ENCODE results near the gene PARD3.

Gene PARD3

DNA sequence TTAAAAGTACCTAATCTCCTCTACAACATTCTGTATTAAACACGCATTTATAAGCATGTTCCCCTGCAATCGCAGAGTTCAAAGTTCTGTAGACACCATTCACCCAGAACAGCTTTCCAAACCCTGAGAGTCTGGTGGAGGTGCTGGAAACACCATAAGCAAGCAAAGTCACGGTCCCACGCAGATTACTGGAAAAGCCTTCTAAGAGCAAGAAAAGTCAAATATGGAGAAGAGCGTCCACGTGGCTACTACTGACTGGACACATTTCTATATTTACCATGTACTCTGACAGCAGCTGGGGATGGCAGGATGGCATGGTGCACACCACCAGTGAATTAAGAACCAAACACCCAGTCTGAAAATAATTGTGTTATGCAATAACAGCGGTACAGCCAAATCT, 97.7 kb downstream of the PARD3 start:
- Histone ChIP-seq H3K9me2 (replicated peaks; ENCODE audit: insufficient read depth, low read length) (no peaks in the 10 kb centered on the region), H3K4me3 (ENCODE audit: insufficient read depth, low read length, poor library complexity, severe bottlenecking) (no peak overlapping the region), H3K4me2 (ENCODE audit: low read depth, low read length, poor library complexity, severe bottlenecking) (no peak overlapping the region), H3K27ac (ENCODE audit: low read depth, low read length) (no peak overlapping the region), H3F3A (ENCODE audit: insufficient read depth) (no peaks in the 10 kb centered on the region), H3K9ac (ENCODE audit: low read length) (no peak overlapping the region), H3K9me3 (ENCODE audit: insufficient read depth, low read length) (no peaks in the 10 kb centered on the region), H3K36me3 (ENCODE audit: low read length) (no peaks in the 10 kb centered on the region), H3K27me3 (ENCODE audit: low read length) (no peaks in the 10 kb centered on the region), H3K79me2 (ENCODE audit: insufficient read depth, low read length) (no peaks in the 10 kb centered on the region), H2AFZ (ENCODE audit: low read depth, low read length, severe bottlenecking) (no peak overlapping the region), H4K20me1 (ENCODE audit: low read depth, low read length) (no peaks in the 10 kb centered on the region)
- TF ChIP-seq CTCF (IDR thresholded peaks at IDR 0.05; ENCODE audit: insufficient read depth, low read length, poor library complexity, severe bottlenecking), result no peak
- no peak for TF ChIP-seq EZH2phosphoT487 (conservative IDR thresholded peaks at IDR 0.05; ENCODE audit: low read length)

DNA sequence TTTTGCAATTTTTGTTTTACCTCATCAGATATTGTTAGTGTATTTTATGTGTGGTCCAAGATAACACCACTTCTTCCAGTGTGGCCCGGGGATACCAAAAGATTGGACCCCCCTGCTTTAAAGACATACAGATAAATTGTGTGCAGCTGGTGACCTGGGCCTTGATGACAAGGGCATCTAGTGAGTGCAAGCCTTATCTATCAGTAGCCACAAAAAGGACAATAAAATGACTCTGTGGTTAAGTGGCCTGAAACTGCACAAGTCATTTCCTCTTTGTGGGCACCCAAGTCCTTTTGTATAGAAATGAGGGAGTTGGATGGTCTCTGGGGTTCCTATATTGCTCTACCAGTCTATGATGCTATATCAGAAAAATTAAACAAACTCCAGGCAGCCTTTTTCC, 98.1 kb downstream of the PARD3 start:
- H3K36me3 ChIP-seq (ENCODE audit: low read length), result no peaks in the 10 kb centered on the region
- no peak overlapping the region for H3K4me3 ChIP-seq (ENCODE audit: insufficient read depth, low read length, poor library complexity, severe bottlenecking)
- H3K79me2 ChIP-seq (ENCODE audit: insufficient read depth, low read length), result no peaks in the 10 kb centered on the region
- H4K20me1 ChIP-seq (ENCODE audit: low read depth, low read length), result no peaks in the 10 kb centered on the region
- no peaks in the 10 kb centered on the region for H3K9me2 ChIP-seq (replicated peaks; ENCODE audit: insufficient read depth, low read length)
- H3F3A ChIP-seq (ENCODE audit: insufficient read depth), result no peaks in the 10 kb centered on the region
- no peak for TF ChIP-seq CTCF (IDR thresholded peaks at IDR 0.05; ENCODE audit: insufficient read depth, low read length, poor library complexity, severe bottlenecking)
- no peak for TF ChIP-seq EZH2phosphoT487 (conservative IDR thresholded peaks at IDR 0.05; ENCODE audit: low read length)
- H3K9ac ChIP-seq (ENCODE audit: low read length), result no peak overlapping the region
- no peaks in the 10 kb centered on the region for H3K27me3 ChIP-seq (ENCODE audit: low read length)
- no peak overlapping the region for H2AFZ ChIP-seq (ENCODE audit: low read depth, low read length, severe bottlenecking)
- H3K27ac ChIP-seq (ENCODE audit: low read depth, low read length), result no peak overlapping the region
- no peak overlapping the region for H3K4me2 ChIP-seq (ENCODE audit: low read depth, low read length, poor library complexity, severe bottlenecking)
- H3K9me3 ChIP-seq (ENCODE audit: insufficient read depth, low read length), result no peaks in the 10 kb centered on the region

GRCh38 chr10:34716234-34716633, 98.9 kb downstream of the PARD3 start:
- Histone ChIP-seq H3K79me2 (ENCODE audit: insufficient read depth, low read length) (no peaks in the 10 kb centered on the region), H3K9me3 (ENCODE audit: insufficient read depth, low read length) (no peaks in the 10 kb centered on the region), H3F3A (ENCODE audit: insufficient read depth) (no peaks in the 10 kb centered on the region), H3K4me3 (ENCODE audit: insufficient read depth, low read length, poor library complexity, severe bottlenecking) (no peak overlapping the region), H2AFZ (ENCODE audit: low read depth, low read length, severe bottlenecking) (no peak overlapping the region), H3K9me2 (replicated peaks; ENCODE audit: insufficient read depth, low read length) (no peaks in the 10 kb centered on the region), H3K9ac (ENCODE audit: low read length) (no peak overlapping the region), H4K20me1 (ENCODE audit: low read depth, low read length) (no peaks in the 10 kb centered on the region), H3K36me3 (ENCODE audit: low read length) (no peaks in the 10 kb centered on the region), H3K27me3 (ENCODE audit: low read length) (no peaks in the 10 kb centered on the region), H3K4me2 (ENCODE audit: low read depth, low read length, poor library complexity, severe bottlenecking) (no peak overlapping the region), H3K27ac (ENCODE audit: low read depth, low read length) (no peak overlapping the region)
- no peak for TF ChIP-seq EZH2phosphoT487 (conservative IDR thresholded peaks at IDR 0.05; ENCODE audit: low read length)
- TF ChIP-seq CTCF (IDR thresholded peaks at IDR 0.05; ENCODE audit: insufficient read depth, low read length, poor library complexity, severe bottlenecking), result no peak
